DND-41 (cell line): Measurements from ENCODE around the gene CRIP3.

Experiments used
- ATAC-seq: fragments of 200-7000 bp; cut with Tn5 transposase; 3 replicates; pipeline ENCODE4 v1.9.1; 2021; ENCODE audit warnings: low read depth; ENCODE audit not compliant: insufficient read depth
- DNase-seq: peaks from one replicate; pipeline ENCODE4 v3.0.0-alpha.2; 2020
- H2AFZ ChIP-seq: 2 replicates; pipeline ENCODE4 v1.6.0; 2012; ENCODE audit warnings: low read depth, low read length
- H3K27ac ChIP-seq: 2 replicates; pipeline ENCODE4 v1.5.1; 2012; ENCODE audit warnings: low read length, inconsistent platforms
- H3K27me3 ChIP-seq: fragments of 200-600 bp; sonication (generic); 2 replicates; pipeline ENCODE4 v1.6.0; 2012; ENCODE audit warnings: low read length, mild to moderate bottlenecking, inconsistent platforms; ENCODE audit not compliant: insufficient read depth, poor library complexity
- H3K36me3 ChIP-seq: 2 replicates; pipeline ENCODE4 v1.5.1; 2012; ENCODE audit warnings: low read length, inconsistent platforms; ENCODE audit not compliant: insufficient read depth
- H3K4me1 ChIP-seq: 2 replicates; pipeline ENCODE4 v1.5.1; 2012; ENCODE audit warnings: mild to moderate bottlenecking, low read length; ENCODE audit not compliant: insufficient read depth
- H3K4me2 ChIP-seq: 2 replicates; pipeline ENCODE4 v1.6.0; 2012; ENCODE audit warnings: mild to moderate bottlenecking, moderate library complexity, low read length, inconsistent platforms; ENCODE audit not compliant: insufficient read depth
- H3K4me3 ChIP-seq, 2 experiments: fragments of 200-600 bp in 1 of 2; shearing (Covaris generic) in 1 of 2; 2 replicates each; pipeline ENCODE4 v1.5.1; 2012 to 2016; ENCODE audit warnings: inconsistent platforms in 2 of 2, low read length in 2 of 2, mild to moderate bottlenecking in 2 of 2, low read depth in 1 of 2, moderate library complexity in 1 of 2
- H3K79me2 ChIP-seq: 2 replicates; pipeline ENCODE4 v1.6.0; 2012; ENCODE audit warnings: low read length, inconsistent platforms; ENCODE audit not compliant: insufficient read depth
- H3K9ac ChIP-seq: 2 replicates; pipeline ENCODE4 v1.6.0; 2012; ENCODE audit warnings: low read depth, mild to moderate bottlenecking, inconsistent platforms, low read length, moderate library complexity
- H3K9me3 ChIP-seq: 2 replicates; pipeline ENCODE4 v1.5.1; 2012; ENCODE audit warnings: low read length, moderate library complexity, mild to moderate bottlenecking, inconsistent platforms; ENCODE audit not compliant: insufficient read depth, severe bottlenecking
- H4K20me1 ChIP-seq: 2 replicates; pipeline ENCODE4 v1.6.0; 2012; ENCODE audit warnings: low read length; ENCODE audit not compliant: insufficient read depth
- EZH2 ChIP-seq: IDR thresholded peaks from 3 replicates; pipeline ENCODE4 v1.6.1; 2012; ENCODE audit warnings: borderline replicate concordance, low read depth, mild to moderate bottlenecking, moderate library complexity, low read length, inconsistent platforms; ENCODE audit not compliant: severe bottlenecking
- TF ChIP-seq, protein P1 (sequence below): IDR thresholded peaks from 2 replicates; pipeline ENCODE4 v1.5.1; 2012; ENCODE audit warnings: borderline replicate concordance, low read length, moderate library complexity, mild to moderate bottlenecking; ENCODE audit not compliant: poor library complexity, severe bottlenecking; ENCODE audit errors: extremely low read depth

Gene CRIP3

DNA sequence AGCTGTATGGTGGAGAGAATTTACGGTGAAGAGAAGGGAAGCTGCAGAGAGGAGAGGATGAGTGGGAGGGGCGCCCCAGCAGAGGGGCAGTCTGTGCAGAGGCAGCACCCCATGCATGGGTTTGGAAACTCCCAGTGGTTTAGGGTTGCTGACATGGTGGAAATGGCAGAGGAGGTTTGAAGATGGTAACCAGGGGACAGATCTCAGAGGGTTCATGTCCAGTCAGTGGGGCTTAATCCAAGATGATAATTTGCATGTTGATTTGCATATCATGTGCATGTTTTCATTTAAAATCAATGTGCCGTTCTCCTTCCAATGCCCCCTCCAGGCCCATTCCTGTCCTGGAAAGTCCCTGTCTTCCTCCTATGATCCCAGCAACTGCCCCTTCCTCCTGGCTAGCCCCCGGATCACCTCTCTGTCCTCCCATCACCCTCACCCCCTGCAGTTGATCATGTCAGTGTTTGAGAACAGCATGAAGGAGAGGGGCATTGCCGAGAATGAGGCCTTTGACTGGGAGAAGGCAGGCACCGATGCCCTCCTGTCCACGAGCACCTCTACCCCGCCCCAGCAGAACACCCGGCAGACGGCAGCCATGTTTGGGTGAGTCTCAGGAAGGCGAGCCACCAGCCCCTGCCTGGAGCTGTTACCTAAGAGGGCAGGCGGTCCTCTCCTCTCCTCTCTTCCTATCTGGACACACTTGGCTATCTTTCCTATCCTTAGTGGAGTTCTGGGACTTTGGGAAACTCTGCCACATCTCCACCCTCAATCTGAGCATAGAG, 51.1 kb downstream of the CRIP3 start:
- H3K4me3 ChIP-seq, result no peak overlapping the region
- no peaks in the 10 kb centered on the region for H3K79me2 ChIP-seq
- ATAC-seq, result no peak

DNA sequence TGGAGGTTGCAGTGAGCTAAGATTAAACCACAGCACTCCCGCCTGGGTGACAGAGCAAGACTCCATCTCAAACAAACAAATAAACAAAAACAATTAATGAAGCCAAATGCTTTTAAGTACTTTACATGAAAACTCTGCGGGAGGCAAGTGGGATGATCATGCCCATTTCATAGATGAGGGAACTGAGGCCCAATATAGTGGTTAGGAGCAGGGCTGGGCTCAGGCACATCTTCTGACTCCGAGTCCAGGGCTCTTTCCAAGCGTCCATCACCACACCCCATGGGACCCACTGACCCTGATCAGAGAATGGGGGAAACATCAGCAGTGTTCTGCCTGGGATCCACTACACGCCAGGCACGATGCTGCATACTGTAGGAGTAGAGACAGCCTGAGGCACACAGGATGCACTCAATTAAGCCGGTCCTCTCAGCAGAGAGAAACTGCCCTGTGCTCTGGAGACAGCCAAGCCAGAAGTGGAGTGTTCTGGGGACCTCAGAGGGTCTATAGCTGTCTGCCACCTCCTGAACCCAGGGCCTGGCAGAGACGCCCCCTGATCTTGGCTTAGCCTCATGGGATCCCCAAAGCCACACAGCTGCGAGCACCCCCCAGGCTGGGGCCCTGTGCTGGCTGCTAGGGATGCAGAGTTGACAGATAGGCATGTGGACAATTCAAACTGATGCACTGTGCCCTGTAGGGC, 51.8 kb downstream of the CRIP3 start:
- Histone ChIP-seq H3K9ac (no peak overlapping the region), H3K27ac (no peak overlapping the region), H3K4me1 (no peaks in the 10 kb centered on the region), H3K4me3 (no peak overlapping the region), H3K4me2 (no peak overlapping the region), H4K20me1 (no peaks in the 10 kb centered on the region), H3K9me3 (no peaks in the 10 kb centered on the region), H3K36me3 (no peaks in the 10 kb centered on the region), H3K79me2 (no peaks in the 10 kb centered on the region), H2AFZ (no peak overlapping the region), H3K27me3 (peaks cover 8% of the 10 kb centered on the region)
- ATAC-seq (0 out of 3 replicates have a peak, but pooled peaks have one; percentile 12), DNase-seq (no peak)
- no peak for TF ChIP-seq EZH2
- TF ChIP-seq, protein P1, sequence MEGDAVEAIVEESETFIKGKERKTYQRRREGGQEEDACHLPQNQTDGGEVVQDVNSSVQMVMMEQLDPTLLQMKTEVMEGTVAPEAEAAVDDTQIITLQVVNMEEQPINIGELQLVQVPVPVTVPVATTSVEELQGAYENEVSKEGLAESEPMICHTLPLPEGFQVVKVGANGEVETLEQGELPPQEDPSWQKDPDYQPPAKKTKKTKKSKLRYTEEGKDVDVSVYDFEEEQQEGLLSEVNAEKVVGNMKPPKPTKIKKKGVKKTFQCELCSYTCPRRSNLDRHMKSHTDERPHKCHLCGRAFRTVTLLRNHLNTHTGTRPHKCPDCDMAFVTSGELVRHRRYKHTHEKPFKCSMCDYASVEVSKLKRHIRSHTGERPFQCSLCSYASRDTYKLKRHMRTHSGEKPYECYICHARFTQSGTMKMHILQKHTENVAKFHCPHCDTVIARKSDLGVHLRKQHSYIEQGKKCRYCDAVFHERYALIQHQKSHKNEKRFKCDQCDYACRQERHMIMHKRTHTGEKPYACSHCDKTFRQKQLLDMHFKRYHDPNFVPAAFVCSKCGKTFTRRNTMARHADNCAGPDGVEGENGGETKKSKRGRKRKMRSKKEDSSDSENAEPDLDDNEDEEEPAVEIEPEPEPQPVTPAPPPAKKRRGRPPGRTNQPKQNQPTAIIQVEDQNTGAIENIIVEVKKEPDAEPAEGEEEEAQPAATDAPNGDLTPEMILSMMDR, result no peak

More for the DNA sequence above, 51.1 kb downstream of the CRIP3 start:
- no peaks in the 10 kb centered on the region for H4K20me1 ChIP-seq
- no peaks in the 10 kb centered on the region for H3K4me1 ChIP-seq
- no peaks in the 10 kb centered on the region for H3K36me3 ChIP-seq
- TF ChIP-seq EZH2, result no peak
- H3K4me2 ChIP-seq, result no peak overlapping the region
- no peak for DNase-seq
- H3K9ac ChIP-seq, result no peak overlapping the region
- H3K27ac ChIP-seq, result no peak overlapping the region
- no peaks in the 10 kb centered on the region for H3K9me3 ChIP-seq
- peaks cover 5% of the 10 kb centered on the region for H3K27me3 ChIP-seq
- no peak overlapping the region for H2AFZ ChIP-seq
